GM18951 (cell line): ENCODE measurements around the gene CEP63.

Source experiments
- POLR2A ChIP-seq: IDR thresholded peaks from 4 replicates; pipeline ENCODE4 v1.6.1; 2011; ENCODE audit warnings: mild to moderate bottlenecking; ENCODE audit not compliant: insufficient read length, insufficient read depth; ENCODE audit errors: extremely low read depth
- in situ Hi-C: fragments of 300-500 bp; cut with MboI; formaldehyde crosslinking; loops from one replicate; pipeline ENCODE4 v1.12.0; 2022; ENCODE audit warnings: low sequenced_read_pairs, mixed read lengths, inconsistent platforms; ENCODE audit not compliant: unreplicated experiment

Gene CEP63

DNA sequence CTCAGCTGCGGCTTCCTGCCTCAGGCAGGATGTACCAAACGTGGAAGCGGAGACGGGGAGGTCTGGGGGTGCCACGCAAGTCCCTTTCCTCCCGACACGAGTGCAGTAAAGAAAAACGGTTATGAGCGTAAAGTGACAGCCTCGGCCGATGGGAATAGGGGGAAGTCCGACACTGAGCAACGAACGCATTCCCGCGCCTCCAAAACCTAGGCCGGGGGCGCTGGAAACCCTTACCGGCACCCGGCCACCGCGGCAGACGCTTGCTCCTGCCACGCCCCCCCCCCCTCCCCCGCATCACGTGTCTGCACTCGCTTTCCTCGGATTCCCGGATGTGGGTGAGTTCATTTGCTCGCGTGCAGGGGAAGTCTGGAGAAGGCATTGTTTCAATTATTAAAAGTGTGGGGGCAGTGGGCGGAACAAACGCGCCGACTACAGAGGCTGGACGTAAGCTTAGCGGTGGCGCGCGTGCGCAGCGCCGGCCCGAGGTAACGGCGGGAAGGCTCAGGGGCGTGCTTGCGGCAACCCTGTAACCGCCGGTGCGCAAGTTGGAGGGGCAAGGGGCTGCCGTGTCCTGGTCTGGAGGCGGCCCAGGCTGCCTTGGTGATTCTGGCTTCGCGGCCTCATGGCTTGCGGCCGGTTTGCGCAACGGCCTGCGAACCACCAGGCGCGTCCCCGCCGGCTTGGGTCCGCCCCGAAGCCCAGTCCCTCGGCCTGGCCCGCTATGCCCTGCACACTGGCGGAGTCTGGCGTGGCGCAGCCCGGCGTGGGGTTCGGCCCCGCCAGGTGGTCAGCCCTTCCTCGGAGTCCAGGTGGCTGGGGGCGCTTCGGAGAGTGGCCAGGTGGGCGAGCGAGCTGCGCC, at the start of gene CEP63, which contains the start of gene ANAPC13:
Gene CEP63, plus strand, starts transcription at position 340 of the 859 bp plus-strand sequence. CDS start 9,264 bp downstream, outside the sequence.
Gene ANAPC13, minus strand, starts transcription at position 268 of the 859 bp plus-strand sequence. CDS start 3,081 bp downstream, outside the sequence.
- TF ChIP-seq POLR2A: peak; percentile 79
- in situ Hi-C loops: no loop called here

DNA sequence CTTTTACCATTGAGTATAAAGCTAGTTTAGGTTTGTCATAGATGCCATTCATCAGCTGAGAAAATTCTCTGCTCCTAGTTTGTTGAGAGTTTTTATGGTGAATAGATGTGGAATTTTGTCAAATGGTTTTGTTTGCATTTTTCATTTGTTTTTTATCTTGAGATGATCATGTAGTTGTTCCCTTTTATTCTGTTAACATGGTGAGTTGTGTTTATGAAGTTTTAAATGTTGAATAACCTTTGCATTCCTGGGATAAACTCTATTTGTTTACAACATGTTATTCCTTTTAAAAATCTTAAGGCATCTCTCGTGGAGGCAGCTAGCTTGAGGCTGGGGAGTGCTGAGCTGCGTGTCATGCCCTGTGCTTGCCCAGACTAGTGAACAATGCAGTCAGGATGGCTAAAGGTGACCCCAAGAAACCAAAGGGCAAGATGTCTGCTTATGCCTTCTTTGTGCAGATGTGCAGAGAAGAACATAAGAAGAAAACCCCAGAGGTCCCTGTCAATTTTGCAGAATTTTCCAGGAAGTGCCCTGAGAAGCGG, 48.6 kb upstream of the CEP63 start:
- no peak for TF ChIP-seq POLR2A
- in situ Hi-C loops: no loop called here

DNA sequence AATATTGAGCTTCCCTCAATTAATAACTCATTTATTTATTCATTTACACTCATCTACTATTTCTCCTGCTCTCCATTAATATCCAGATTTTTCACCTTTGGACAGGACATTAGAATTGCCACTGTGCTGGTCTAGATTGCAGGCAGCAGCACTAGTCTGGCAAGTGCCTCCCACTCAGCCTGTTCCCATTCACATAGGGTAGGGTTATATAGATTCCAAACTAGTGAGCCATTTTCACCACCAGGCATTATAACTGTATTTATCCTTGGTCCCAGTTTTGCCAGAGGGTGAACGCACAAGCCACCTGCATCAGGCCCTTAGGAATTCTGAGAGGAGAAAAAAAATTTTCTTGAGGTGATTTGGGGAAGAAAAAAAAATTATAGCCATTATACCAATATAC, 44.5 kb upstream of the CEP63 start:
- TF ChIP-seq POLR2A: no peak
- in situ Hi-C loops: no loop called here

DNA sequence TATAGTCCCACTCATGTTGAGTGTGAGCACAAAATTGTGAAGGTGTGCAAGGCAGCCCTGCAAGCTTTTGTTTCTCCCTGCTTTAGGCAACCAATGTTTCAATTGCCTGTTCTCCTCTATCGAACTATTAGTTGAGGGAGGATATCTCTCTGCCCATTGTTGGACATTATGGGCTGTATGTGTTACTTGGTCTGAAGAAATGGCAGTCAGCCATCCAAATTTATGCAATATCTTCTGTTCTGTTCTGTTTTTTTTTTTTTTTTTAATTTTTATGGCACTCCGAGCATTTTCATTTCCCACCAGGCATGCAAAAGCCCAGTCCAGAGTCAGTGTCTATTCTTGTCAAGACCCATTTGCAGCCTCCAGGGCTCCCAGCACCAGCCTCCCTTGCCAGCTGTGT, 44.0 kb upstream of the CEP63 start:
- TF ChIP-seq POLR2A: no peak

DNA sequence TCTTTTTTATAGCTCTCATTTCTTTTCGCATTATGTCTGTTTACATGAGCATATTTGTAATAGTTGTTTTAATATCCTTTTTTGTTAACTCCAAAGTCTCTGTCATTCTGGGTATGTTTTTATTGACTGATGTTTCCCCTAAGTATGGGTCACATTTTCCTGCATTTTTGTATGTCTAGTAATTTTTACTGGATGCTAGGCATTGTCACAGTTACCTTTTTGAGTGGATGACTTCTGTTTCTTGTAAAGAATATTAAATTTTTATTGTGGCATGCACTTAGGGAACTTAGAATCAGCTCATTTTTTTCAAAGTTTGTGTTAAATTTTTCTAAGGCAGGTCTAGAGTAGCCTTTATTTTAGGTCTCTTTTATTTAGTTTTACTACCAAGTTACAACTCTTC, 40.8 kb upstream of the CEP63 start:
- no peak for TF ChIP-seq POLR2A
- in situ Hi-C loops: no loop called here

More for the DNA sequence above, 44.0 kb upstream of the CEP63 start:
- in situ Hi-C loops: no loop called here

DNA sequence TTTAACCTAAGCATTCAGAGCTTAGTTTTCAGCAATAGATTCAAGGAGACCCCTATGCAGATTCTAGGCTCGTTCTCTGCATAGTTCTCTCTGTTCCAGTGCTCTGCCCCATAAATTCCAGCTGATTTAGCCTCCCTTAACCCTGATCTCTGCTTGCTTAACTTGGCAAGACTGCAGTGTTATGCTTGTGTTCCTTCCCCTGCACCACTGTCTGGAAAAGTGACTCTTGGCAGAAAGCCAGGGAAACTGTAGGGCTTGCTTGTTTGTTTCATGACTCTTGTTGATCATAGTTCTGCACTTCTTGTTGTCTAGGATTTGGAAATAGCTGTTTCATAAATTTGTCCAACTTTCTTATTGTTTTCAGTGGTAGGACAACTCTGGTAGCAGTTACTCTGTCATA, 40.2 kb upstream of the CEP63 start:
- in situ Hi-C loops: no loop called here

DNA sequence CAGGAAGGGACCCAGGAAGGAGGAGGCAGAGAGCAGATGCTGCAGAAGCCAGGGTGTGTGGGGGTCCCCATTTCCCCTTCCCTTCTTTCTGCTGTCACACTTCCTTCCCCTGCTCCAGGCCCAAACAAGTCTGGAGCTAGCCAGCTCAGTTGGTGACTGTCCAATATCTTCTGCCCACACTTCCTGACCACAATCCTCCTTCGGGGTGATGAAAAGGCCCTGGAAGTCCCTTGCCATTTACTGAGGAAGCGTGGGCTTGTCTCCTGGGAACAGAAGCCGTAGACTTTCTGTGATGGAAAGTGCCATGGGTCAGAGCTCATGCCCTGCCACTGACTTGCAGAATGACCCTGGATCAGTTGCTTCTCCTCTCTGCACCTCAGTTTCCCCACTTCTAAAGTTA, 39.1 kb upstream of the CEP63 start:
- no peak for TF ChIP-seq POLR2A
- in situ Hi-C loops: no loop called here

More for the DNA sequence above, 40.2 kb upstream of the CEP63 start:
- no peak for TF ChIP-seq POLR2A

DNA sequence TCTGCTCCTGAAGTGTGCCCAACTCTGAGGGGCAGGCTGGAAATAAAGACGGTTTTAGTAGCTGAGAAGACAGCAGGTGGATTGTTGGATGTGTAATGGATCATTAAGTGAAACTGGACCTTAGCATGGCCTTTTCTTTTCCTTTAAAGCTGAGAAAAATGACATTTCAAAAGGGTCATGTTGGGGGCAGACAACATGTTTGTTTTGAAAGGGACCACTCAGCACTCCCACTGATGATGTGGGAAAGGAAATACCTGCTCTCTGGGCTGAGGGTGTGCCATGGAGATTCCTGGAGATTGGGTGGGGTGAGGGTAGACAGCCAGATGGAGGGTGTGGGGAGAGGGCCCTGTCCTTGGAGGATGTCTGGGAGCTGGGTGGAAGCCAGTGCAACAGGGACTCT, 38.5 kb upstream of the CEP63 start:
- in situ Hi-C loops: no loop called here
- no peak for TF ChIP-seq POLR2A

DNA sequence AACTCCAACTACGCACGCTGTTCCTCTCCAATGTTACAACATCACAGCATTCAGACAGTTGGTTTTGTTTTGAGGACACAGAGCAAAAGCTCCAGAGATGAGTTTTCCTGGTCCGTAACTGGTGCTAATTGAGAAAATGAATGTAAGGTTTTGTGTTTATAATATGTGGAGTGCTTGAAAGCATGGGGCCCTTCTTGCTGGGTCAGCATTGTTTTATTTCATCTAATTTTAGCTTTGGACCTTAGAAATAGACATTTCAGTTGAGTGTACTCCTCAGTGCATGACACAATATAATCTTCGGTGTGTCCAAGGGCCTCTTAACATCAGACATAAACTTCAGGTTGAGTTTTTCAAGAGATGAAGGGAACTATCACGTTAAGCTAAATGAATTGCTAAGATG, 37.2 kb upstream of the CEP63 start:
- TF ChIP-seq POLR2A: no peak
- in situ Hi-C loops: no loop called here

DNA sequence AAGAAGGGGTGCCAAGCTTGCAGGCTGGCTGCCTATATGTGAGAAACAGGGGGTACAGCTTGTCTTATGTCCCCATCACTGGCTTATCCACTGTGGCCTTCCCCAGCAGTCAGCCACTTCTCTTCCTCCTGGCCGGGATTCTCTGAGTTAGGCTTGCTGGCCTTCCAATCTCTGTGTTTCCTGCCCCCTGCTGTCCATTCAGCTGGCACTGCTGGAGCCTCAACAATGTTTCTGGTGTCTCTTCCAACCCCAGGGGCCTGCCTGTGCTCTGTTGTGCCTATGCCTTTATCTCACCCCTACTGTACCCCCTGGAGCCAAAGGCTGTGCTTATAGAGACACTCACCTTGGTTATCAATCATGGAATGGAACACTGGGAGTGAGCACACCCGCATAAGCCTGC, 36.6 kb upstream of the CEP63 start:
- TF ChIP-seq POLR2A: no peak
- in situ Hi-C loops: no loop called here

DNA sequence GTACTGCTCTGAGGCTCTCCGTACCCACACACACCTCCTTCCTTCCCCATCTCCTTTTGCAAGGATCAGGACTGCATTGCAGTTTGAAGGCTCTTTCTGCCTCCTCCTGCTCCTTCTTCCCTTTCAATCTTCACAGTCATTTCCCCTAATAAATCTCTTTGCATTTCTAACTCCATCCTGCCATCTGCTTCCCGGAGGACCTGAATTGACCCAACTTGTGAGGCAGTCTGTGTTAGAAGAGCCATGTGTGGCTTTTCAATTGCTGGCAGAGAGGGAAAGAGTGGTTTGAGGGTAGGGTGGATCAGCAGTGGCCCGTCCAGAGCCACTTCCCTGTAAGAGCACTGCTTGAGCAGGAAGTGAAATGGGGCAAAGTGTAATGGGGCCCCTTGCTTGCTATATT, 35.9 kb upstream of the CEP63 start:
- no peak for TF ChIP-seq POLR2A
- in situ Hi-C loops: no loop called here

DNA sequence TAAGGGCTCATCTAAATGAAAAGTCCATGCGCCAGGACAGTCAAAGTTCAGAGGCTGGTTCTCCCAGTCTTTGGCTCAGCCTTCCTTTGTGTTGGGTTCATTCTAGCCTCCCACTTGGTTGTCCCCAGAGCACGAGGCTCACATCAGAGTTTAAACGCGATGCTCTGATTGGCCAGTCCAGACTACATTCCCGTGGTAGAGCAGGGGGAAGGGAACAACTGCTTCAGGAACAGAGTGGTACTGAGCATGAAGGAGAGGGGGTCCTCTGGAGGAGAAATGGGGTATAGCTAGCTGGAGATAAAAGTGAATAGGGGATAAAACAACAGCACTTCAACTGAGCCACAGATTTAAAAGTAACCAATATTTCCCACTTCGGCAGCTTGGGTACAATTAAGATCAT, 32.2 kb upstream of the CEP63 start:
- in situ Hi-C loops: no loop called here

DNA sequence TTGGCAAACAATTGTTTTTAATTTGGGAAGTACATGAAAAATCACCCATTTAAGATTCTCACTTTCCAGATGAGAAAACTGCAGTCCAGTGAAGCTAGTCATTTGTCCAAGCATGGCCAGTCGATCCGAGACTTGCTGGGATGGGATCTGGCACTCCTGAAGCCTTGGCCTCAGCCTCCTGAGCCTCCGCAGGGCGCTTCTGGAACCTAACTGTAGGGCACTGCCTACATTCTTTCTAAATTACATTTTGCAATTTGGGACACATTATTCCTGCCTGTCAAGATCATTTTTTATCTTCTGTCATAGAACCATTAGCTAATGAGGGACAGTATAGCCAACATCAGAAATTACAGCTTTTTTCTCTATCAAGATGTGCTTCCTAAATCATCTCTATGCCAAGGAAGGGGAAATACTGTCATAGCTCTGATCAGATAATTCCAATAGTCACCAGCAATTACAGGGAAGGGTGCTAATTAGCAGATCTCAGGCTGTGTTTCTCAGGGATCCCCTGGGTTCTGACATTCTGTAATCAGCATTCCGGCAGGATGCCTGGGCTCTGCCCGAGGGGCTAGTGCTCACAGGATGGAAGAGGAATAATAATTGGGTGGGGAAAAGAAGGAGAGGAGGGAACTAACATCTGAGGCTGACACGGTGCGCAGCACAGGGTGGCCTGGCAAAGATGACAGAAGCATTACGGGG, 28.3 kb upstream of the CEP63 start:
- in situ Hi-C loops: no loop called here

More for the DNA sequence above, 32.2 kb upstream of the CEP63 start:
- TF ChIP-seq POLR2A: no peak

More for the DNA sequence above, 28.3 kb upstream of the CEP63 start:
- no peak for TF ChIP-seq POLR2A
